ENCODE data around the gene STOML2. TPM values are rescaled to one million over a fixed set of nuclear protein-coding genes. Genes with fewer than 3 reads are reported as not detected.

Gene STOML2
- total RNA-seq, 1 donor from 2014 or later: 95.2 TPM

DNA sequence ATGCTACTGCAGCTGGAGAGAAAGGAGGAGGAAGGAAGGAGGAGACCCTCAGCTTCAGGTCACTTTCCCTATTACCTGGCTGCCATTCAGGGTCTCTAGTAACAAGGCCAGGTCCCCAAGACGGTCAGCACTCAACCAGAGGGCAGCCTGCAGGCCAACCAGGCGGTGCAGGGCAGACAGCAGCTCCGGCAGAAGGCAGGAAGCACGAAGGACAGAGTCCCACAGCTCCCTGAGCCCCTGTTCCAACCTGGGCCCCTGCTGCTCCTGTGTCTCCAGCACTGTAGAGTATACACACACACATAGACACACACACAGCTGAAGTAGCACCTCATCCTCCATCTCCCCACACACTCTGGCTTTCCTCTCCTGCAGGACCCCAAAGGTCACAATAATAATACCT lies 24.9 kb downstream of the STOML2 start:
- DNase-seq (ENCODE audit: low spot score): no peak
- intact Hi-C loops (cut with DNase I): loop anchor here (10.0 kb wide), 1 partner anchor 527 kb away; the partner anchor contains the start of gene TESK1

DNA sequence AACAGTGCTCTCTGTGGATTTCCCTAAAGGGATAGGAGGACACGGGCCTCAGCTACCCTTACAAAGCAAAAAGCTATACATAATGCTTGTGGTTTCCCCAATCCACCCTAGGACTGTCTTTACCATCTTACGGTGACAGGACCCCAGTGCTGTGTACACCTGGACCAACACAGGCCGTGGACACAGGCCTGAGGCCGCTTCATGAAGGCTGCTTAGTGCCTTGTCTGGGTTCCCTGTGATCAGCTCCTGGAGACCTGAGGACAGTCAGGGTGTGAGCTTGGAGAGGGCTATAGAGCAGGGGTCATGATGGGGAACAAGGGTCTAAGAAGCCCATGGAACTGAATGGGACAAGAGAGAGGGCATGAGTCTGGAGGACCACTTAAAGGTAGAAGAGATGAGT lies 26.1 kb downstream of the STOML2 start:
- intact Hi-C loops (cut with DNase I): loop anchor here (10.0 kb wide), 1 partner anchor 528 kb away; the partner anchor contains the start of gene TESK1

DNA sequence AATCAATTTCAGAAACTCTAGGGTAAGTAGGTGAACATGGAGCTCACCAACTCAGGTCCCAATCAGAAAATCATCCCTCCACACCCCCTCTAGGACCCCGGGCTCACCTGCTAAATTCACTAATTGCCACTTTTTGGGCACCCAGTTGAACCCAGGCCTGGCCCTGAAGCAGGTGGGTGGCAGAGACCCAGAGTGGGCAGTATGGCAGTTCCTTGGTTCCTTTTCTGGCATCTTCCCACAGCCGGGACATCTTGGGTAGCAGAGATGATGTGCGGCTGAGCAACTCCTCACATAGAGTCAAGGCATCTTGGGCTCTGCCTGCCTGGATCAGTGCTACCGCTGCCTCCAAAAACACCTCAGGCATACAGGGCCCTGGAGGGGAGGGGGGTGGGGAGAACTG lies 27.6 kb downstream of the STOML2 start:
- no peak for DNase-seq (ENCODE audit: low spot score)
- intact Hi-C loops (cut with DNase I): loop anchor here (10.0 kb wide), 1 partner anchor 529 kb away; the partner anchor contains the start of gene TESK1

More for the DNA sequence above, 26.1 kb downstream of the STOML2 start:
- no peak for DNase-seq (ENCODE audit: low spot score)

DNA sequence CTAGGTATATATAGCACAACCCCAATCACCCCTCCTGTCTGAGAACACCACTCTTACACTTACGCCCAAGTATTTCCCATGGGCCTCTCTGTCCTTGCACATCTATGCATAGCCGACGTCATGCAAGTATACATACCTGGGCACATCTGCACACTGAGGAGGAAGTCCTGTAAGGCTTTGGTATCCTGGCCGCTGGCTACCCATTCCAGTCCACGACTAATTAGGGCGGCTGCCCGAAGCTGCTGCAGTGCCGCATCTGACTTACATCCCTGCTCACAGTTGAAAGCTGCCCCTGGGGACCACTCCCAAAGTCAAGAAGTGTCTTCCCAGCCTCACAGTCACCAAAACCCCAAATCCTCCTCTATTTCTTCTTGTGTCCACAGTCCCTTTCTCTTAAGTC lies 28.1 kb downstream of the STOML2 start:
- intact Hi-C loops (cut with DNase I): loop anchor here (5.0 to 10.0 kb wide), 2 partner anchors 82 to 530 kb away; partner anchors contain the start of gene TESK1

DNA sequence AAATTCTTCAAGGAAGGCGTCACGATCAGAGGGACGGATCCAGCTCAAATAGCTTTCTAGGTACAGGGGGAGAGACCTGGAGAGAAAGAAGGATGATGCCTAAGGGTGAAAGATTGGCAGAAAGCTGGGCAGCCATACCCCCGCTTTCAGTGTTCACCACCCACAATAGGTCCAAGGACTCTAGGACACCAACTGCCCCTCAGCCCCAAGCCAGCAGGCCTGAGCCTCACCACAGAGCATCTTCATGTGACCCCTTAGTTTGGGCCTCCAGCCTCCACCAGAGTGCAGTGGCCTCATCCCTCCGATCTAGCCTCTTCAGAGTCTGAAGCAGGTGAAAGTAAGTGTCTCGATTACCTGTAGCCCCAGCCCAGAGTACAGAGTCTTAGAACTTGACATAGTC lies 28.8 kb downstream of the STOML2 start:
- DNase-seq (ENCODE audit: low spot score): no peak
- intact Hi-C loops (cut with DNase I): loop anchor here (5.0 to 10.0 kb wide), 2 partner anchors 82 to 531 kb away; partner anchors contain the start of gene TESK1

More for the DNA sequence above, 28.1 kb downstream of the STOML2 start:
- DNase-seq (ENCODE audit: low spot score): no peak

DNA sequence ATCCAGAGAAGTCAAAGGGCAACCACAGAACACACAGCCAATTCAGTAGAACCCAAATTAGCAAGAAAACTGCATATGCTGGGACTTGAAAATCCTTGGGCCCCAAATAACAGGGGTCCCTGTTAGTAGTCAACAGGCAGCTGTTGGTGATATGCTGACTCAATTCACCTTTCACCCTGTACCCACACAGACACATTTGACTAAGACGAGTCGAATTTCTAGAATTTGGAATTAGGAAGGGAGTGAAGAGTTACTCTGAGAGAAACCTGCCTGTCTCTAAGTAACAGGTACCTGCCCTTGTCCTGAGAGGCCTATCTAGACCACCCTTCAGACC lies 29.7 kb downstream of the STOML2 start:
- no peak for DNase-seq (ENCODE audit: low spot score)
- intact Hi-C loops (cut with DNase I): loop anchor here (5.0 to 10.0 kb wide), 2 partner anchors 81 to 532 kb away; partner anchors contain the start of gene TESK1

DNA sequence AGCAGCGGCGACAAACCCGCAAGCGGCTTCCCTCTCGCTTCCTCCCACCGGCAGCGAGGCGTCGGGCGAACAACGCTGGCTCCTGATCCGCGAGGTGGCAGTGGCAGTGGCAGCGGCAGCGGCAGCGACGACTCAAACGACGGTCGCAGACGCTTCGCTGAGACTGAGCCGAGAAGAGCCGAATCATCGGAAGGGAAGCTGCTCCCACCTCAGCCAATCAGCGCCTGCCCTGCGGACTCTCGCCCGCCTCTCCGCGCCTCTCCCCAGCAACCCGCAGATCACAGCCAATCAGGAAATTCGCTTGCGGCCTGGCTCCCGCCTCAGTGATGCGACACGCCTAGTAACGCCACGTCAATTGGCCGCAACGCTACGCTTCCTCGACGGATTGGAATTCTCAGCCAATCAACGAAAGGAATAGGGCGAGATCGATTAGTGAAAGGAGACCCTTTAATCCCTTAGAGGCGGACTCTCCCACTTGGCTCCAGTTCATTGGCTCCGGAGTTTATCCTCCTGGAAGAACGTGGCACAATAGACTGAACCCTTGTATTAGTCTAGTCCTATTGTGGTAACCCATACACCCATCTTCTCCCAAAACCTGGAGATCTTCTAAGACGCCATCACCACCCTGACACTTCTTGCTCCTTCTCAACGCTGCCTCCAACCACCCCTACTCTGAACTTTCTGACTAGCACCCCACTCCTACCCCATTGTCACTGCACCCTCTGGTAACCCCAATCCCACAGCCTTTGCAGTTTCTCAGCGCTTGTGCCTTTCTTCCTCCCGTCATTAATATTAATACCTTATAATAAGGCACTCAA lies 30.3 kb downstream of the STOML2 start, which contains the start of gene VCP:
VCP (minus strand) TSS at position 165 of the 818 bp plus-strand sequence. CDS start 272 bp downstream, outside the sequence.
- intact Hi-C loops (cut with DNase I): loop anchor here (5.0 to 10.0 kb wide), 2 partner anchors 80 to 532 kb away; partner anchors contain the start of gene TESK1
- peak; percentile 99 for DNase-seq (ENCODE audit: low spot score)

DNA sequence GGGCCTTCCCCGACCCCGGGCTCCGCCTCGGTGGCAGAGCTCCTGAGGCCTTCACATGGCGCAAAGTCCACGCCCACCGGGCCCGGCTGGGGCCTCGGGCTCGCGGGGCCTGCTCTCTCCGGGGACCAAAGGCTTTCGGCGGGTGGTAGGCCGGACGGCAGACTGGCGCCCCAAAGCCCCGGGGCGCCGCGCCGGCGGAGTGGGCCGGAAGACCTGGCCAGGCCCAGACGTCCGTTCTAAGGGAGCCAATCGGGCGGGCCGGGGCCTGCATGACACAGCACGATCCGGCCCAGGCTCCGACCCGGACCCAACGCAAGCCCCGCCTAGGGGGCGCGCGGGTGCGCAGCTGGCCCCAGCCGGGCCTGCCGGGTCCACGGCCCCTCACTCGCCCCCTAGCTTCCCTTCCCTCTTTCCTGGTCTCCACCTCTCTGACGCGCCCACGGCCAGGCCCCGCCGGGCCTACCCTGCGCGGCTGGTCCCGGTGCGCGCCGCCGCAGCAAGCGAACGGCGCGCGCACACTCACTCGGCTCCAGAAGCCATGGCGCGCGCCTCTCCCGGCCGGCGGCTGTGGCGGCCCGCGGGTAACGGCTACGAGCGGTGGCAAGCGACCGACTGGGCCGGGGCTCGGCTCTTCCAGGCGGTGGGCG lies 31.0 kb downstream of the STOML2 start:
- DNase-seq (ENCODE audit: low spot score): peak; percentile 94
- intact Hi-C loops (cut with DNase I): loop anchor here (5.0 to 10.0 kb wide), 2 partner anchors 80 to 533 kb away; partner anchors contain the start of gene TESK1

DNA sequence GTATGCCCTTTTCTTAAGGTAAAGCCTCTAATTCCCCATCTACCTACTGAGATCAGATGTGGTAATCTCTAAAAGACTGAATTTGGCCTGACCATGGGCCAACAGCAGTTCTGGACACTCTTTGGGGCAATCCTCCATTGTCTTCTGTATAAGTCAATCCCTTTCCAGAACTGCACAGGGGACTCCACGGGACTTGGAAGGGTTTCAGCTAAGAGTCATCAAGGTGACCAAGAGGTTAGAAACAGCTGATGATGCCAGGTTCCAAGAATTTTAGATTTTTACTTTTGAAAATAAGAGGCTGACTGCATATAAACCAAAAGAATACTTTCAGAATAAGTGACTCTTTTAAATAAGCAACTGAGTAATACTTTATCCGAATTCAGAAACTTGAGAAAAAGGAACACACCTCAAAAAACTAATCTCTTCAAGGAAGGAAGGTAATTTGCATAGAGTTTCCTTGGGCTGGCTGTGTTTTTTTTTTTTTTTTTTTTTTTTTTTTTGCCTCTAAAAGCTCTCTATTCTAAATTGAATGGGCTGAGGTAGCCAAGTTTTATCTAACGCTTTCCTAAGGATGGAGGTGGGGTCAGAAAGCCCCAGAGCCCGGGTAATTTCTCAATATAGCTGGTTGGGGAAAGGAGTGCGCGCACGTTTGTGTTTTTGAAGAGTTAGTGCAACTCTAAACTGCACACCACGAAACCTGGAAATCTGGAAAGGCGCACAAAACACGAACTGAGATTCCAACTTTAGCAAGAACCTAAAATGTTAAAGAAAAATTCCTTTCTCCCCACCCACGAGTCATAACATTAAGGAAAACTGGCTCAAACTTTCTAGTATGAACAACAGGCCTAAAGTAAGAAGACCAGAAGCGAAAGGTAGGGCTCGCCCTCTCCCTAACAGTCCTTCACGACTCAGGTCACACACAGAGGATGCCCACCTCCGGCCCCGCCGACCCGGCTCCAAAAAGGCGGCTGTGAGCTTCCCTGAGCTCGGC lies 31.8 kb downstream of the STOML2 start:
- no peak for DNase-seq (ENCODE audit: low spot score)
- intact Hi-C loops (cut with DNase I): loop anchor here (5.0 to 10.0 kb wide), 2 partner anchors 79 to 534 kb away; partner anchors contain the start of gene TESK1

DNA sequence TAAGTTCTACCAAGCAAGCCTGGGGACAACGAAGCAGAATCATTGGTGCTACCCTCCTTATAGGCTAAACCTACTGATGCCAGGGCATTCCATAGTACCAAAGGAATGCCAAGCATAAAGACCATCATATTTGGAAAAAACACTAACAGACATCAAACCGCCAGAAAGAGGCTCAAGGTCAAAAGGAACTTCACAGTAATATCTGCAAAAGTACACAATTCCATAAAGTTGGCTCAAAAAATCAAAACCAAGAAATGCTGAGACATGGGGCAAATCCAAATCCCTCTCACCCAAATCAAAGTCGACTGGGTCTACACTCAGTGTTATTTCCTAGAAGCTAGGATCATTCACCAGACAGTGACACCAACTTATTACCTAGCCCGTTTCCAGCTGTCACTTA lies 33.9 kb downstream of the STOML2 start:
- no peak for DNase-seq (ENCODE audit: low spot score)
- intact Hi-C loops (cut with DNase I): no loop called here

DNA sequence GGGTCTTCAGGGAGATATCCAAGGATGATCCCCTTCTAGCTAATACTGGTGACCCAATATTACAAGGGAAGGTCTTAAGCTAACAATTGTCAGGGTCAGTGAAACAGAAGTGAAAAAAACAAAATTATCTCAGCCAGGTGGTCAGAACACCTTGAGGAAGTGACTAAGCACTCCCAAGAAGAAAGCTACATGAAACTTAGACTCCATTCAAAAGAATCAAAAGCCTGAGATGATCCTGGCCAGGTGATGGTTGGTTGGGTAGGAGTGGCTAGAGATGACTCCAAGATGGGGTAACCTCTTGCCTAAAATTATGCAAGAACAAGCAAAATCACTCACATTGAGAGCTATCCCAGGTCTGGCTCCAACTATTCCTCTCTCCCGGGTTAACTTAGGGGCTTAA lies 35.9 kb downstream of the STOML2 start:
- intact Hi-C loops (cut with DNase I): no loop called here
- no peak for DNase-seq (ENCODE audit: low spot score)

DNA sequence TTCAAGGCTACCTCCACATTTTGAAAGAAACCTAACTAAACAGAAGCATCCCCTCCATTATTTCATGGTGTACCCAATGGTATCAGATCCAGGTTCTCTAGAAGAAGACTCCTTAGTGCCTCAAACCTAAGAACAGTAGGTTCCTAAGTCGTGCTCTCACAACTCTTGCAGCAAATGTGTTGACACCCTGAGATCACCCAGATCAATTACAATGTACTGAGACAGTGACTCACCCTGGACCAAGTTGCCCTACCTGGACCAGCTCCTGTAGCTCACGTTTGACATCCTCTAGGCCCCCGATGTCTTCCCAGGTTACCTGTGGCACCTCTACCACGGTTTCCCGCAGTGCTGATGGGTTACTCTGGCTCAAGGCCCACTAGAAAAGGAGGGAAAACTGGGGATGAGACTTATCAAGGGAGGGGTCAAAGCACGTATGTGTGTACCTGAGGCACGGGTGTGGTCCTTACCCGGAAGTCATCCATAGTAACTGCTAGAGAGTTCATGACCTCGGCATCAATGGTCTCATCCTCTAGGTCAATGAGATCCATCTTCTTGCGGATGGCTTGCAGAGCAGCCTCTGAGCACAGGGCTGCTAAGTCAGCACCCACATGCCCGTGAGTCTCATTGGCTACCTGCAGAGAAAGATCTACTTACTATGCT lies 42.3 kb downstream of the STOML2 start:
- DNase-seq (ENCODE audit: low spot score): no peak
- intact Hi-C loops (cut with DNase I): no loop called here

DNA sequence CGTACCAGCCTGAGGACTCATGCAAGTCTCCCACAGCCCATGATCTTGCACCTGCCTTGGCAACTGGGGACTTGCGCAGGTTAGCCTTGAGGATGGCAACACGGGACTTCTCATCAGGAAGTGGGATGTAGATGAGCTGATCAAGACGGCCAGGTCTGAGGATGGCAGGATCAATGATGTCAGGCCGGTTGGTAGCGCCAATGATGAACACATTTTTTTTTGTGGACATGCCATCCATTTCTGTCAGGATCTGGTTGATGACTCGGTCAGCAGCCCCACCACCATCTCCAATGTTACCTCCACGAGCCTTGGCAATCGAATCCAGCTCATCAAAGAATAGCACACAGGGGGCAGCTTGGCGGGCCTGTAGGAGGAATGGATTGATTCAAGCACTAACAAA lies 43.5 kb downstream of the STOML2 start:
- intact Hi-C loops (cut with DNase I): no loop called here
- no peak for DNase-seq (ENCODE audit: low spot score)

DNA sequence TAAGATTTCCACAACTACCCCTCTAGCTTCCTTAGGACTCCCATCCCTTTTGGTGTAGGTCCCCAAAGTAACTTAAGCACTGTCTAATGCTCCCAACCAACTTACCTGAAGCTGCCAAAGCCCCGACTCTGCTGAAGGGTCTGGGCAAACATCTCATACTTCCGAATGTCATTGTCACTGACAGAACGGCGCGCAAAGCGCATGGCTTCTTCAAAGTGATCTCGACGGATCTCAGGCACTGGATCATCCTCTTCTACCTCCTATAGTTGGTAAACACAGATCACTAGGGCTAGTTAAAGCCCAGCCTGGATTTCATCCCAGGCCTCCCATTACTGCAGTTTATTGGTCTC lies 45.7 kb downstream of the STOML2 start:
- no peak for DNase-seq (ENCODE audit: low spot score)
- intact Hi-C loops (cut with DNase I): no loop called here

DNA sequence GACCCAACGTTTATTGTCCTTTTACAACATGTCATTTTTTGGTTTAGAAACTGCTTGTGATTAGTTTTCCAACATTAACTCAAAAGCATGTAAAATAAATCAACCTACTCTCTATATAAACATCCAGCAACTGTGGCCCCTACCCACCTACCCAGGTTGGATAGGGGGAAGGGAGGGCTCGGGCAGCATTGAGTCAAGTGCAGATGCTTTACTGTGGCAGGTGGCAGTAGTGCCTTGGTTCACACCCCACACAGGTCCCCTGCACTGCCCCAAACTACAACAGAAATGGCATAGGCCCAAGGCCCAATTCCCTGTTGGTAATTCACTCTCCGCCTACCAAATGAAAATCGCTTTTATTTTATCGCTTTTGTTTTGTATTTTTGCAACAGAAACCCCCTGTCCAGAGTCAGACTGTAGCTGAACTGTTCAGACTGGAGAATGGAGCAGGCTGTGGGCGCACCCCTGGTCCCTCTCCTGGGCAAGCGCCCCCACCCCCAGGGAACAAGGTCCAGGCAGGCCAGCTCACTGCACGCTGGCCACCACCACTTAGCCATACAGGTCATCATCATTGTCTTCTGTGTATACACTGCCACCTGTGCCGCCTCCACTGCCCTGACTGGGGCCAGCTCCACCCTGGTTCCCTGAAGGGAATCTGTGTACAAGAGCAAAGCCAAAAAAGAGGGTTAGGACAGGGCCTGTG lies 46.2 kb downstream of the STOML2 start:
- intact Hi-C loops (cut with DNase I): no loop called here
- DNase-seq (ENCODE audit: low spot score): no peak

DNA sequence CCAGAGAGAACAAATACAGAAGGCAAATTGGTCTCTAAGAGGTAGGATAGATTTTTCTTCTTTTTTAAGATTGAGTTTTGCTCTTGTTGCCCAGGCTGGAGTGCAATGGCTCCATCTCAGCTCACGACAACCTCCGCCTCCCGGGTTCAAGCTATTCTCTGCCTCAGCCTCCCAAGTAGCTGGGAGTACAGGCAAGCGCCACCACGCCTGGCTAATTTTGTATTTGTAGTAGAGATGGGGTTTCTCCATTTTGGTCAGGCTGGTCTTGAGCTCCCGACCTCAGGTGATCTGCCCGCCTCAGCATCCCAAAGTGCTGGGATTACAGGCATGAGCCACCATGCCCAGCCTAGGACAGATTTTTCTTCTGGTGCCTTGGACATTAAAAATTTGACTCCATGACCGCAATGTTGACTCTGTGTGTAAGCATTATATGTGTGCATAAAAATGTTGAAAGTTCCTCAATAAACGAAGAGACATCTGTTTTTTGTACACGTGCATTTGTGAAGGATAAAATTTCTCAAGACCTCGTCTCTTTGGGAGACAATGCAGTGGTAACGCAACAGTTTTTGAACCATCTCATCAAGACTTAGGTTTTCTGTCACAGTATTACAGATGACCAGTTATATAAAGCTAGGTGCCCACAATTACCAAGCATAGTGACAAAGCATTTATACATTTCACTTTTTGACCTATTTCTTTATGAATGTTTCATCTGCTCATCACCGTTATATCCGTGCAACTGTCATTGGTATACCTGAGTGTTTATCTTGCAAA lies 47.9 kb downstream of the STOML2 start:
- DNase-seq (ENCODE audit: low spot score): no peak
- intact Hi-C loops (cut with DNase I): loop anchor here (5.0 kb wide), 1 partner anchor 58 kb away; no protein-coding TSS in a partner anchor

DNA sequence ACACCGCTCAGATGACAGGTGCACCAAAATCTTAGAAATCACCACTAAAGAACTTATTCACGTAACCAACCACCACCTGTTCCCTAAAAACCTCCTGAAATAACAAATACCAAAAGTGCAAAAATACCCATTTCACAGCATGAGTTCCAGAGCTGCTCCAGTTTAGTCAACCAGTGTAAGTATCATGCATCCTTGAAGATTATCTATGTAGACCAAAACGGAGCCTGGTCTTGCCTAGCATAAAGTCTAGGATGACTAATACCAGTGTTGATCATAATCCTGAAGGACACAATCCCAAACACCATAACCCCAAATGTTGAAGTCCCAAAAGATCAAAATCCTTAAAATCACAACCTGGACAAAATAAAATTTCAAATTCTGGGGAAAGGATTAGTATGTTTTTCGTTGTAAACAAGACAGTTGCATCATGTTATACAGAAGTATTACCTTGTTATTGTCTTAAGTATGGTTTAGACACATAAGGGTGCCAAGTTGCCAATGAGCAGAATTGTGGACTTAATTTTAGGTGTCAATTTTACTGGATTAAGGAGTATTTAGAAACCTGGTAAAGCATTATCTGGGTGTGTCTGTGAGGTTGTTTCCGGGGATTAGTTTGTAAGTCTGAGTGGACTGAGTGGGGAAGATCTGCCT lies 48.6 kb downstream of the STOML2 start:
- intact Hi-C loops (cut with DNase I): loop anchor here (5.0 kb wide), 1 partner anchor 57 kb away; no protein-coding TSS in a partner anchor
- no peak for DNase-seq (ENCODE audit: low spot score)
